22Rv1 (cell line): ENCODE measurements around the gene PIP5KL1.

Source experiments
- ZFX ChIP-seq: fragments of 450-650 bp; IDR thresholded peaks from 2 replicates; pipeline ENCODE4 v1.6.1; 2017; ENCODE audit warnings: antibody characterized with exemption, borderline replicate concordance
- TF ChIP-seq, protein P1 (sequence below): fragments of 450-650 bp; IDR thresholded peaks from 2 replicates; pipeline ENCODE4 v1.5.1; 2017; ENCODE audit warnings: mild to moderate bottlenecking

DNA sequence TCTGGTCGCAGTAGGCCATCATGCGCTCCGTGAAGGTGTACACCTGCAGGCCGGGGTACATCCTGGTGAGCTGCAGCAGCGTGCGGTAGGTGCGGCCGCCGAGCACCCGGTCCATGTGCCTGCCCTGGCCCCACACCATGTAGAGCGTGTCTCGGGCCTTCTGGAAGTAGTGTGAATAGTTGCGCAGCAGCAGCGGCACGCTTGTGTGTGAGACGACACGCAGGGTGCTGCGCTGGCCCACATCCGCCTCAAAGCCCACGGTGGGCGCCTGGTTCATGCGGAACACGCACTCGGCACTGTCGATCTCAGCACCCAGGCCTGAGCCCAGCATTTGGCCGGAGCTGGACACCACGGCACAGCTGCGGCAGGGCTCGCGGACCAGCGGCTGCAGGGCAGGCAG lies 18.3 kb downstream of the PIP5KL1 start:
- TF ChIP-seq, protein P1, sequence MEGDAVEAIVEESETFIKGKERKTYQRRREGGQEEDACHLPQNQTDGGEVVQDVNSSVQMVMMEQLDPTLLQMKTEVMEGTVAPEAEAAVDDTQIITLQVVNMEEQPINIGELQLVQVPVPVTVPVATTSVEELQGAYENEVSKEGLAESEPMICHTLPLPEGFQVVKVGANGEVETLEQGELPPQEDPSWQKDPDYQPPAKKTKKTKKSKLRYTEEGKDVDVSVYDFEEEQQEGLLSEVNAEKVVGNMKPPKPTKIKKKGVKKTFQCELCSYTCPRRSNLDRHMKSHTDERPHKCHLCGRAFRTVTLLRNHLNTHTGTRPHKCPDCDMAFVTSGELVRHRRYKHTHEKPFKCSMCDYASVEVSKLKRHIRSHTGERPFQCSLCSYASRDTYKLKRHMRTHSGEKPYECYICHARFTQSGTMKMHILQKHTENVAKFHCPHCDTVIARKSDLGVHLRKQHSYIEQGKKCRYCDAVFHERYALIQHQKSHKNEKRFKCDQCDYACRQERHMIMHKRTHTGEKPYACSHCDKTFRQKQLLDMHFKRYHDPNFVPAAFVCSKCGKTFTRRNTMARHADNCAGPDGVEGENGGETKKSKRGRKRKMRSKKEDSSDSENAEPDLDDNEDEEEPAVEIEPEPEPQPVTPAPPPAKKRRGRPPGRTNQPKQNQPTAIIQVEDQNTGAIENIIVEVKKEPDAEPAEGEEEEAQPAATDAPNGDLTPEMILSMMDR, result no peak
- no peak for TF ChIP-seq ZFX
